Hepatocyte (in vitro differentiated cells): ENCODE data around the gene LRRK2. TPM values are rescaled to one million over a fixed set of nuclear protein-coding genes. Genes with fewer than 3 reads are reported as not detected.

Experiments used
- DNase-seq: peaks from one replicate; pipeline ENCODE4 v3.0.0-alpha.2; 2016; ENCODE audit warnings: low spot score
- H2AFZ ChIP-seq: fragments of 200-600 bp; sonication (generic); 2 replicates; pipeline ENCODE4 v1.6.0; 2016; ENCODE audit warnings: antibody characterized with exemption, mild to moderate bottlenecking
- H3K27ac ChIP-seq: fragments of 200-600 bp; sonication (generic); 2 replicates; pipeline ENCODE4 v1.5.1; 2016; ENCODE audit warnings: mild to moderate bottlenecking
- H3K27me3 ChIP-seq: fragments of 200-600 bp; sonication (generic); 2 replicates; pipeline ENCODE4 v1.6.1; 2016
- H3K36me3 ChIP-seq: fragments of 200-600 bp; sonication (generic); replicated peaks from 2 replicates; pipeline ENCODE4 v1.5.1; 2016; ENCODE audit warnings: low read depth; ENCODE audit not compliant: insufficient read depth
- H3K4me1 ChIP-seq: fragments of 200-600 bp; sonication (generic); 2 replicates; pipeline ENCODE4 v1.5.1; 2016; ENCODE audit warnings: mild to moderate bottlenecking, moderate library complexity; ENCODE audit not compliant: insufficient read depth
- H3K4me2 ChIP-seq: fragments of 200-600 bp; sonication (generic); 2 replicates; pipeline ENCODE4 v1.6.0; 2016
- H3K4me3 ChIP-seq: fragments of 200-600 bp; sonication (generic); 2 replicates; pipeline ENCODE4 v1.5.1; 2016; ENCODE audit warnings: mild to moderate bottlenecking
- H3K79me2 ChIP-seq: fragments of 200-600 bp; sonication (generic); 2 replicates; pipeline ENCODE4 v1.6.0; 2017; ENCODE audit warnings: mild to moderate bottlenecking
- H3K9me2 ChIP-seq: fragments of 200-600 bp; sonication (generic); replicated peaks from 2 replicates; pipeline ENCODE4 v1.6.0; 2017; ENCODE audit warnings: mild to moderate bottlenecking; ENCODE audit not compliant: insufficient read depth
- H3K9me3 ChIP-seq: fragments of 200-600 bp; sonication (generic); 2 replicates; pipeline ENCODE4 v1.5.1; 2016; ENCODE audit warnings: low read depth, mild to moderate bottlenecking
- H4K20me1 ChIP-seq: fragments of 200-600 bp; sonication (generic); 2 replicates; pipeline ENCODE4 v1.6.0; 2016; ENCODE audit warnings: mild to moderate bottlenecking; ENCODE audit not compliant: insufficient read depth, poor library complexity, severe bottlenecking
- EZH2 ChIP-seq: fragments of 200-600 bp; sonication (generic); IDR thresholded peaks from 2 replicates; pipeline ENCODE4 v1.6.1; 2016; ENCODE audit warnings: antibody characterized with exemption, mild to moderate bottlenecking, borderline replicate concordance
- EZH2phosphoT487 ChIP-seq: fragments of 200-600 bp; sonication (generic); IDR thresholded peaks from one replicate; pipeline ENCODE4 v1.6.1; 2018; ENCODE audit warnings: antibody characterized with exemption, mild to moderate bottlenecking, low read depth, moderate library complexity; ENCODE audit not compliant: unreplicated experiment, severe bottlenecking
- WGBS: methylation state at CpG from one replicate; pipeline ENCODE4 v1.1.6; 2016; ENCODE audit warnings: low lambda C conversion rate; ENCODE audit errors: missing lambda C conversion rate; 5-methylcytosine and 5-hydroxymethylcytosine counted together
- polyA plus RNA-seq: library from polyadenylated mRNA; unstranded; fragments of >200 nt; fragmentation: Nextera tagmentation; extraction: Ambion mirVana; gene quantifications from 2 replicates; pipeline ENCODE4 v1.2.1, GENCODE V29; 2016
- total RNA-seq: library from RNA; depleted of rRNA; stranded (reverse); fragments of >200 nt; gene quantifications from 2 replicates; pipeline ENCODE4 v1.2.3, GENCODE V29; 2014
- TF ChIP-seq, protein P1 (sequence below): fragments of 200-600 bp; sonication (generic); IDR thresholded peaks from 2 replicates; pipeline ENCODE4 v1.5.1; 2016; ENCODE audit warnings: antibody characterized with exemption, mild to moderate bottlenecking; ENCODE audit not compliant: poor library complexity

LRRK2 gene
- total and polyA plus RNA-seq, 2 experiments from 2014 or later = 0.76 to 4.9 TPM

DNA sequence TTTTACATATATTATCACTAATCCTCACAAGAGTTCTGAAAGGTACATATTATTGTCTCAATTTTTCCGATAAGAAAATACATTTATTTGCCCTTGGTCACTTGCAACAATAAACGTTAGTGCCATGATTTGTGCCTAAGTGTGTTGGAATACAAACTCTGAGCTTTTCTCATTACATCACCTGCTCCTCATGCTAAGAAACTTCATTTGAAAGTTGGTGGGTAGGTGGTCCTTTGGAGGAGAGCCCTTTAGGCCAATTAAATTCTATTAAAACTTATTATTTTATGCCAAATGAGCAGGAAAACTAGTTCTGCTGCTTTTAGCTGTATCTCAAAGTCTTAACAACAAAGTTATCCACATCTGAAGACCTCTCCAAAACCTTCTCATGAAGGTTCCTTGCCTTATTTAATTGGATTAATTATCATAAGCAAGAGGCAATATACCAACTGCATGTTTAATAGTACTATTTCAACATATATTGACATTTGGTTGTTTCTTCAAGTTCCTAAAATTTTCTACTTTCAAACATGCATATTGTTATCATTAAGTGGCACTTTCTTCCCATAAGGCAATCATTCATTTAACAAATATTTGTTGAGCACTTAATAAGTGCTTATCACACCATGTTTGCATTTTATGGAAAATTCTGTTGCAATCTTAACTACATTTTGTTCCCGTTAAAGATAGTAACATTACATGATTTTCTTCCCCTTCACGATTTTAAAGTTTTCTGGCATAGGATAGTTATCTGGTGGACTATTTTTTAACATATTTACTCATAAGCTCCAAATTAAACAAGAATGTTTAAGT is 40.1 kb upstream of the LRRK2 start:
- H3K27ac ChIP-seq = no peak overlapping the region
- H4K20me1 ChIP-seq = no peaks in the 10 kb centered on the region
- H3K9me3 ChIP-seq = peaks cover 3% of the 10 kb centered on the region
- TF ChIP-seq, protein P1, sequence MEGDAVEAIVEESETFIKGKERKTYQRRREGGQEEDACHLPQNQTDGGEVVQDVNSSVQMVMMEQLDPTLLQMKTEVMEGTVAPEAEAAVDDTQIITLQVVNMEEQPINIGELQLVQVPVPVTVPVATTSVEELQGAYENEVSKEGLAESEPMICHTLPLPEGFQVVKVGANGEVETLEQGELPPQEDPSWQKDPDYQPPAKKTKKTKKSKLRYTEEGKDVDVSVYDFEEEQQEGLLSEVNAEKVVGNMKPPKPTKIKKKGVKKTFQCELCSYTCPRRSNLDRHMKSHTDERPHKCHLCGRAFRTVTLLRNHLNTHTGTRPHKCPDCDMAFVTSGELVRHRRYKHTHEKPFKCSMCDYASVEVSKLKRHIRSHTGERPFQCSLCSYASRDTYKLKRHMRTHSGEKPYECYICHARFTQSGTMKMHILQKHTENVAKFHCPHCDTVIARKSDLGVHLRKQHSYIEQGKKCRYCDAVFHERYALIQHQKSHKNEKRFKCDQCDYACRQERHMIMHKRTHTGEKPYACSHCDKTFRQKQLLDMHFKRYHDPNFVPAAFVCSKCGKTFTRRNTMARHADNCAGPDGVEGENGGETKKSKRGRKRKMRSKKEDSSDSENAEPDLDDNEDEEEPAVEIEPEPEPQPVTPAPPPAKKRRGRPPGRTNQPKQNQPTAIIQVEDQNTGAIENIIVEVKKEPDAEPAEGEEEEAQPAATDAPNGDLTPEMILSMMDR = no peak
- TF ChIP-seq EZH2phosphoT487 (no peak), EZH2 (no peak)
- no peaks in the 10 kb centered on the region for H3K9me2 ChIP-seq
- H3K4me1 ChIP-seq = no peaks in the 10 kb centered on the region
- no peak overlapping the region for H3K4me2 ChIP-seq
- no peaks in the 10 kb centered on the region for H3K36me3 ChIP-seq
- no peaks in the 10 kb centered on the region for H3K79me2 ChIP-seq
- H3K4me3 ChIP-seq = no peak overlapping the region
- DNase-seq = no peak
- 84% methylated on average over 4 of the region's 4 CpGs for WGBS
- H3K27me3 ChIP-seq = no peaks in the 10 kb centered on the region
- H2AFZ ChIP-seq = no peak overlapping the region

DNA sequence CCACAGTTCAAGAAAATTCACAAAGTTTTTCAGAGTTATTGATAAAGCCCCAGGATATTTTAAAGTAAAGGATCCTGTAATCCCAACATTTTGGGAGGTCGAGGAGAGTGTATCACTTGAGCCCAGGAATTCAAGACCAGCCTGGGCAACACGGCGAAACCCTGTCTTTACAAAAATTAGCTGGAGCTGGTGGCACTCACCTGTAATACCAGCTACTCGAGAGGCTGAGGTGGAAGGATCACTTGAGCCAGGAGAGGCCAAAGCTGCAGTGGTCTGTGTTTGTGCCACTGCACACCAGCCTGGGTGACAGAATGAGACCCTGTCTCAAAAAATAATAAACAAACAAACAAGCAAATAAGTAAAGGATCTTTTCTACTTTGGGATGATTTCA is 39.5 kb upstream of the LRRK2 start:
- H3K4me2 ChIP-seq = no peak overlapping the region
- TF ChIP-seq, protein P1 = no peak
- no peak for TF ChIP-seq EZH2
- no peak for TF ChIP-seq EZH2phosphoT487

DNA sequence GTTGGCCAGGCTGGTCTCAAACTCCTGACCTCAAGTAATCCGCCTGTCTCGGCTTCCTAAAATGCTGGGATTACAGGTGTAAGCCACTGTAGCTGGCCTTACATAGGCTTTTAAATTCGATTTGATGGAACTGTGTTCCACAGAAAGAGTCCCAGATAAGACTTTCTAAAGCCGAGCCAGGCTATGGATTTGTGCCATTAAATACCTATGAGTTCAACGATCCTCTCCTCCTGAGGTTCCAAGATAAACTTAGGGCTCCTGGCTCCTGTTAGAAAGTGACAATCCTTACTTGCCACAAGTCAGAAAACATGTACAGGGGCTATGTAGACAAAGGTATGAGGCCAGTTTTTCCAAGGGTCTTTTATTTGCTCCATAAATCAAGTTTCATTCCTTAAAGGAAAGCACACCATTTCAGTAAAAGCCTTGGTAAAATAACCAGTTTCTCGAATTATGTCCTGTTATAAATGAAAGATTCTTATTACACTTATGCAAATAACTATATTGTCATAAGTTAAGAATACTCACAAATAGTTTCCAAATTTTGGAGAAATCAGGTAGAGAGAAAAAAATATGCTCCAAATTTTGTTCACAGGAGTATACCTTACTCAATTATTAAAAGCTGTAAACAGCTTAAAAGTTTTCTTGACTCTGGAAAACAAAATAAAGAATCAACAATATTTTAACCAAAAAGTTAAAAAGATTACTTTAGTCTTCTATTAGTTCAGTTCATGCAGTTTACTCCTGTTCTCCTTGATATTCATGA is 36.1 kb upstream of the LRRK2 start:
- no peaks in the 10 kb centered on the region for H3K4me1 ChIP-seq
- no peak overlapping the region for H3K4me3 ChIP-seq
- no peaks in the 10 kb centered on the region for H3K9me2 ChIP-seq
- H3K27me3 ChIP-seq = no peaks in the 10 kb centered on the region
- no peak overlapping the region for H3K4me2 ChIP-seq
- H2AFZ ChIP-seq = no peak overlapping the region
- no peaks in the 10 kb centered on the region for H4K20me1 ChIP-seq
- WGBS = 84% methylated on average over 6 of the region's 6 CpGs
- no peak for DNase-seq
- H3K79me2 ChIP-seq = no peaks in the 10 kb centered on the region
- H3K36me3 ChIP-seq = no peaks in the 10 kb centered on the region
- H3K9me3 ChIP-seq = peaks cover 6% of the 10 kb centered on the region
- TF ChIP-seq, protein P1 = no peak
- TF ChIP-seq EZH2phosphoT487 (no peak), EZH2 (no peak)
- H3K27ac ChIP-seq = no peak overlapping the region

More for the DNA sequence above, 39.5 kb upstream of the LRRK2 start:
- Histone ChIP-seq H3K36me3 (no peaks in the 10 kb centered on the region), H3K4me1 (no peaks in the 10 kb centered on the region), H3K27ac (no peak overlapping the region), H4K20me1 (no peaks in the 10 kb centered on the region), H3K27me3 (no peaks in the 10 kb centered on the region), H3K79me2 (no peaks in the 10 kb centered on the region), H3K9me3 (peaks cover 6% of the 10 kb centered on the region), H2AFZ (no peak overlapping the region), H3K9me2 (no peaks in the 10 kb centered on the region), H3K4me3 (no peak overlapping the region)
- 83% methylated on average over 4 of the region's 4 CpGs for WGBS
- DNase-seq = no peak
